ENCODE results near the gene B3GALNT2. TPM values are rescaled to one million over a fixed set of nuclear protein-coding genes. Genes with fewer than 3 reads are reported as not detected.

The B3GALNT2 gene
- total and polyA plus RNA-seq, 2 of the 8 experiments (the other 6 are each of a cell fraction or from before 2014, with no cell fraction given) = 15.4 to 39.4 TPM

GRCh38 chr1:235486321-235486720, 17.9 kb downstream of the B3GALNT2 start:
- Histone ChIP-seq H3K9me3 (ENCODE audit: insufficient read depth in 2 of 2, low read depth in 1 of 2, low read length in 1 of 2) (no peaks in the 10 kb centered on the region), H4K91ac (replicated peaks; ENCODE audit: insufficient read length, low read length) (no peak overlapping the region), H3K27me3 (replicated peaks in 1 of 4; ENCODE audit: control insufficient read depth in 3 of 4, extremely low read depth in 1 of 4, insufficient read depth in 3 of 4, low read length in 3 of 4) (no peaks in the 10 kb centered on the region), H3K27ac (ENCODE audit: low read depth, low read length) (no peak overlapping the region), H3K4ac (replicated peaks; ENCODE audit: insufficient read length, low read depth, low read length) (no peak overlapping the region), H3K4me3 (ENCODE audit: extremely low read depth in 1 of 4, insufficient read depth in 2 of 4, low read depth in 3 of 4, low read length in 4 of 4) (no peak overlapping the region), H3K23me2 (ENCODE audit: low read depth, low read length) (no peaks in the 10 kb centered on the region), H3K14ac (ENCODE audit: insufficient read length) (no peak overlapping the region), H4K8ac (ENCODE audit: extremely low read depth, insufficient read depth, low read length) (no peak overlapping the region), H2AFZ (ENCODE audit: low read length) (no peak overlapping the region), H2BK12ac (ENCODE audit: low read depth, low read length) (no peak overlapping the region), H2AK5ac (ENCODE audit: low read depth, low read length) (no peak overlapping the region), H3K4me2 (ENCODE audit: insufficient read depth in 1 of 2, low read depth in 2 of 2, low read length in 2 of 2) (no peak overlapping the region), H3K4me1 (replicated peaks in 1 of 4; ENCODE audit: control insufficient read depth in 3 of 4, insufficient read depth in 4 of 4, low read length in 3 of 4) (no peaks in the 10 kb centered on the region), H3K79me1 (ENCODE audit: low read depth, low read length) (no peaks in the 10 kb centered on the region), H2BK120ac (replicated peaks; ENCODE audit: low read depth, low read length) (no peak overlapping the region), H3K23ac (ENCODE audit: insufficient read length) (no peak overlapping the region), H3K18ac (ENCODE audit: extremely low read depth, low read length) (no peak overlapping the region), H2BK5ac (ENCODE audit: low read depth, low read length) (no peak overlapping the region), H2BK15ac (ENCODE audit: low read length) (no peak overlapping the region), H4K5ac (ENCODE audit: insufficient read length, low read depth, low read length) (no peak overlapping the region), H4K20me1 (replicated peaks in 1 of 2; ENCODE audit: control insufficient read depth in 1 of 2, insufficient read depth in 2 of 2, low read length in 2 of 2) (peaks cover 0 to 1% of the 10 kb centered on the region in 2 experiments), H2BK20ac (ENCODE audit: low read length) (no peak overlapping the region), H3K36me3 (ENCODE audit: control insufficient read depth in 2 of 4, insufficient read depth in 4 of 4, low read length in 3 of 4) (peaks cover 3 to 44% (median 17%) of the 10 kb centered on the region in 4 experiments; a peak in 7 of 8 replicates), H3K9ac (replicated peaks in 1 of 4; ENCODE audit: extremely low read depth in 1 of 4, low read depth in 3 of 4, low read length in 3 of 4) (no peak overlapping the region), H3K56ac (replicated peaks; ENCODE audit: insufficient read length, low read depth, low read length) (no peak overlapping the region), H3K79me2 (ENCODE audit: control insufficient read depth in 1 of 2, insufficient read depth in 2 of 2, low read length in 2 of 2) (no peaks in the 10 kb centered on the region)
- POLR2A ChIA-PET (ENCODE audit: partially characterized antibody) = interaction anchor here (1.8 kb wide), 1 partner anchor 12 kb away, joined by 9 read pairs; no protein-coding TSS in a partner anchor
- WGBS, 2 experiments (ENCODE audit: extremely low coverage in 1 of 2, insufficient coverage in 1 of 2, insufficient read length in 1 of 2, insufficient replicate concordance in 2 of 2, low coverage in 1 of 2, low lambda C conversion rate in 2 of 2, missing lambda C conversion rate in 1 of 2) = 72% methylated on average over 5 of the region's 5 CpGs; no CpG with 5 or more reads in 1 of the 2 experiments
- DNase-seq (ENCODE audit: low read depth in 1 of 2, low spot score in 2 of 2) (no peak), FAIRE-seq (no peak)
- CTCF ChIA-PET (ENCODE audit: partially characterized antibody) = no interaction called here
- TF ChIP-seq BACH1 (IDR thresholded peaks at IDR 0.05; ENCODE audit: low read length) (no peak), SIRT6 (IDR thresholded peaks at IDR 0.05; ENCODE audit: low read length) (no peak), TAF1 (IDR thresholded peaks at IDR 0.05; ENCODE audit: low read depth, low read length) (no peak), MAFK (IDR thresholded peaks at IDR 0.05; ENCODE audit: low read depth, low read length) (no peak), ZNF274 (IDR thresholded peaks at IDR 0.05; ENCODE audit: borderline replicate concordance, extremely low read depth, low read length) (no peak), RXRA (IDR thresholded peaks at IDR 0.05; ENCODE audit: insufficient read depth, low read depth, low read length) (no peak), JUND (IDR thresholded peaks at IDR 0.05; ENCODE audit: low read length) (no peak), USF2 (IDR thresholded peaks at IDR 0.05; ENCODE audit: low read length) (no peak), CHD1 (IDR thresholded peaks at IDR 0.05; ENCODE audit: low read depth, low read length) (no peak), PHF8 (conservative IDR thresholded peaks at IDR 0.05; ENCODE audit: low read depth, low read length) (no peak), FOSL1 (IDR thresholded peaks at IDR 0.05; ENCODE audit: insufficient read depth, low read depth, low read length) (no peak), RBBP5 (IDR thresholded peaks at IDR 0.05; ENCODE audit: borderline replicate concordance, low read depth, low read length) (no peak), E2F6 (IDR thresholded peaks at IDR 0.05) (no peak), CHD2 (IDR thresholded peaks at IDR 0.05; ENCODE audit: low read length) (no peak)

All from H1 (cell line).